GM12891 (cell line): ENCODE results near the gene SPAAR.

Experiments
- PAX5 ChIP-seq: IDR thresholded peaks from 2 replicates; pipeline ENCODE4 v1.6.1; 2011; ENCODE audit warnings: low read length, moderate library complexity, mild to moderate bottlenecking; ENCODE audit not compliant: insufficient read depth, severe bottlenecking
- POLR2A ChIP-seq: IDR thresholded peaks from 2 replicates; pipeline ENCODE4 v1.6.1; 2011; ENCODE audit warnings: low read depth, low read length, control low read depth
- POLR2AphosphoS5 ChIP-seq: IDR thresholded peaks from 2 replicates; pipeline ENCODE4 v1.6.1; 2011; ENCODE audit warnings: low read depth, low read length, control low read depth
- POU2F2 ChIP-seq: IDR thresholded peaks from 2 replicates; pipeline ENCODE4 v1.6.1; 2011; ENCODE audit warnings: low read depth, mild to moderate bottlenecking, control low read depth, low read length, moderate library complexity
- SPI1 ChIP-seq: IDR thresholded peaks from 2 replicates; pipeline ENCODE4 v1.6.1; 2011; ENCODE audit warnings: low read depth, low read length, control low read depth
- TAF1 ChIP-seq: IDR thresholded peaks from 2 replicates; pipeline ENCODE4 v1.6.1; 2011; ENCODE audit warnings: low read depth, low read length, control low read depth

- TF ChIP-seq TAF1 (no peak), POLR2AphosphoS5 (no peak), POU2F2 (no peak), POLR2A (no peak), SPI1 (no peak), PAX5 (no peak)
Measured at GRCh38 chr9:35914301-35914807, 5.1 kb downstream of the SPAAR start.
